Sigmoid colon (tissue), 7 donors: ENCODE data around the gene ANKAR. TPM values are rescaled to one million over a fixed set of nuclear protein-coding genes. Genes with fewer than 3 reads are reported as not detected.
"Not testable (repeated sequence)": the region's sequence is repeated elsewhere in the genome, so short reads cannot be mapped to it uniquely, and the experiment has no call there.

Experiments used
- DNase-seq: peaks from one replicate; pipeline ENCODE4 v3.0.0-alpha.2; 2019
- H3K27ac ChIP-seq, 4 donors: fragments of 200-600 bp; sonication (generic); one replicate each; pipeline ENCODE4 v1.5.1; 2016 to 2019; ENCODE audit warnings: mild to moderate bottlenecking in 1 of 4
- H3K27me3 ChIP-seq, 3 donors: fragments of 200-600 bp; sonication (generic); one replicate each; pipeline ENCODE4 v1.5.1; 2019; ENCODE audit warnings: mild to moderate bottlenecking in 1 of 3
- H3K36me3 ChIP-seq, 4 donors: fragments of 200-600 bp; sonication (generic); one replicate each; pipeline ENCODE4 v1.5.1; 2016 to 2019
- H3K4me1 ChIP-seq, 4 donors: fragments of 200-600 bp; sonication (generic); one replicate each; pipeline ENCODE4 v1.5.1; 2017 to 2019
- H3K4me3 ChIP-seq, 4 donors: fragments of 200-600 bp; sonication (generic); one replicate each; pipeline ENCODE4 v1.5.1; 2017 to 2019; ENCODE audit warnings: mild to moderate bottlenecking in 2 of 4, moderate library complexity in 1 of 4
- H3K9me3 ChIP-seq, 4 donors: fragments of 200-600 bp in 3 of 4; sonication (generic) in 3 of 4; one replicate each; pipeline versions ENCODE4 v1.5.1 to v1.6.1; 2013 to 2019
- EP300 ChIP-seq, 4 donors: sonication (generic); formaldehyde crosslinking; IDR thresholded peaks; one replicate each; pipeline ENCODE4 v1.6.1; 2017; ENCODE audit warnings: antibody characterized with exemption in 4 of 4
- POLR2A ChIP-seq, 2 donors: fragments of 450-650 bp; IDR thresholded peaks; one replicate each; pipeline ENCODE4 v1.6.1; 2016; ENCODE audit warnings: antibody characterized with exemption in 2 of 2, mild to moderate bottlenecking in 2 of 2, moderate library complexity in 2 of 2
- POLR2AphosphoS5 ChIP-seq, 4 donors: sonication (generic); formaldehyde crosslinking; IDR thresholded peaks; one replicate each; pipeline ENCODE4 v1.6.1; 2017; ENCODE audit warnings: antibody characterized with exemption in 4 of 4
- WGBS, 2 donors: extraction: QIAGEN DNeasy Blood & Tissue Kit; methylation state at CpG; one replicate each; pipeline ENCODE4 v1.1.7; 2013; 5-methylcytosine and 5-hydroxymethylcytosine counted together
- intact Hi-C: fragments of 100-400 bp; cut with DNase I; formaldehyde crosslinking; loops from one replicate; pipeline ENCODE4 v1.15.1; 2023
- polyA plus RNA-seq, 3 donors: library from polyadenylated mRNA; stranded (reverse); fragments of 200-250 nt; gene quantifications; one replicate each; pipeline ENCODE4 v1.2.3, GENCODE V29; 2013
- total RNA-seq, 4 donors: library from RNA; depleted of rRNA; stranded (reverse); fragments of >200 nt; gene quantifications; one replicate each; pipeline ENCODE4 v1.1.0, GENCODE V29; 2016
- TF ChIP-seq, protein P1 (sequence below), 4 experiments: fragments of 450-650 bp in 3 of 4; fragments of 200-600 bp in 1 of 4; IDR thresholded peaks; one replicate each; pipeline ENCODE4 v1.5.1; 2016 to 2019; ENCODE audit warnings: antibody characterized with exemption in 4 of 4, mild to moderate bottlenecking in 3 of 4, moderate library complexity in 2 of 4
- donor health status: healthy with polysubstance abuse.
- donor health status: Bipolar disorder and iron deficiency.
- donor health status: healthy.

The ANKAR gene
- total and polyA plus RNA-seq, 7 donors: 2.1 to 27.7 (median 11.9) TPM

DNA sequence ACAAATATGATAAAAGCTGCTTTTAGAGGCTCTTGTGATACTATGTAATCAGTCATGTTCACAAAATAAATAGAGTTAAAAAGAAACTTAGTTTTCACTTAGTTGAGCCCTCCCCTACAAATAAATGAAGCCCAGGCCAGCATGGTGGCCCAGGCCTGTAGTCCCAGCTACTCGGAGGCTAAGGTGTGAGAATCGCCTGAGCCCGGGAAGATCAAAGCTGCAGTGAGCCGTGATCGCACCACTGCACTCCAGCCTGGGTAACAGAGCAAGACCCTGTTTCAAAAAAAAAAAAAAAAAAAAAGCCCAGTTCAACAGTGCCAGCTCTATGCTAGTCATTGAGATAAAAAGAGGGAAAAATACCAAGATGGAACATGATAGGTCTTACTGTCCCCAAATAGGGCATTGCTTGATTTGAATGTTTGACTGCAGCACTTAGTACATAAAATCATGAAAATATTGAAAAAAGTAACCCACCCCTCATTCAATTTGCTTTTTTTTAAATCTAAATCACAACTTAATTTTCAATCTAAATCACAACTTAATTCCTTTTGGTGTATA, 11.7 kb upstream of the ANKAR start:
- WGBS, 2 donors: 67 to 87% methylated on average over 5 of the region's 5 CpGs
- no peaks in the 10 kb centered on the region for H3K27me3 ChIP-seq
- intact Hi-C loops: loop anchor here (5.0 kb wide), 1 partner anchor 120 kb away; the partner anchor contains the start of genes ORMDL1 and PMS1
- peaks cover 5 to 25% (median 7%) of the 10 kb centered on the region in 4 donors for H3K36me3 ChIP-seq
- peak overlapping the region in 2 of 4 donors; percentile 85 to 88 for H3K27ac ChIP-seq
- no peak for DNase-seq
- no peak for TF ChIP-seq EP300 (IDR thresholded peaks at IDR 0.05)
- peak overlapping the region; percentile 64 to 86 (median 72) for H3K4me3 ChIP-seq
- no peaks in the 10 kb centered on the region for H3K9me3 ChIP-seq
- H3K4me1 ChIP-seq: peaks cover 0 to 33% (median 25%) of the 10 kb centered on the region in 4 donors

DNA sequence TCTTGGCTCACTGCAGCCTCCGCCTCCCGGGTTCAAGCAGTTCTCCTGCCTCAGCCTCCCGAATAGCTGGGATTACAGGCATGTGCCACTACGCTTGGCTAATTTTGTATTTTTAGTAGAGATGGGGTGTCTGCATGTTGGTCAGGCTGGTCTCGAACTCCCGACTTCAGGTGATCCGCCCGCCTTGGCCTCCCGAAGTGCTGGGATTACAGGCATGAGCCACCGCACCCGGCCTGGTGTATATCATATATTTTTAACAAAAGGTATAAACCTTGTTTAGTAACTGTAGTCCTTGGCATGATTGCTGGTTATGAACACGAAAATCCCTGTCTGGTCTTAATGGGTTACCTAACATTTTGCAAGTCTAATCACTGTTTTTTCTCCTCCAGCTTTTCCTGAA, 11.2 kb upstream of the ANKAR start:
- DNase-seq, H3K27ac ChIP-seq, H3K27me3 ChIP-seq, H3K4me3 ChIP-seq, H3K9me3 ChIP-seq: not testable (repeated sequence)
- peaks cover 11 to 30% (median 13%) of the 10 kb centered on the region in 4 donors for H3K36me3 ChIP-seq
- peaks cover 0 to 33% (median 25%) of the 10 kb centered on the region in 4 donors for H3K4me1 ChIP-seq
- intact Hi-C loops: loop anchor here (5.0 kb wide), 1 partner anchor 119 kb away; the partner anchor contains the start of genes ORMDL1 and PMS1
- WGBS, 2 donors: 96 to 97% methylated on average over 12 of the region's 12 CpGs

DNA sequence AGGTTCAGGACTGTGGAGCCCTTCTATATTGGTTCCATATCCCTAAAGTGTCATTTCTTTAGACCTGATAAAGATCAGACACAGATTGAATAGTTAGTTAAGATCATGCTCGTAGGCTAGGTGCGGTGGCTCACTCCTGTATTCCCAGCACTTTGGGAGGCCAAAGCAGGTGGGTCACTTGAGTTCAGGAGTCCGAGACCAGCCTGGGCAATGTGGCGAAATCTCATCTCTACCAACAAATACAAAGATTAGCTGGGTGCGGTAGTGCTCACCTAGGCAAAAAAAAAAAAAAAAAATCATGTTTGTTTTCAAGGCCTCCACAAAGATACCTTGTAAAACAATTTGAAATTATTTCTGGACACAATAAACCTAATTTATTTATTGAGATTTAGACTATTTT, 4.6 kb upstream of the ANKAR start:
- intact Hi-C loops: no loop called here
- no peak overlapping the region for H3K4me3 ChIP-seq

DNA sequence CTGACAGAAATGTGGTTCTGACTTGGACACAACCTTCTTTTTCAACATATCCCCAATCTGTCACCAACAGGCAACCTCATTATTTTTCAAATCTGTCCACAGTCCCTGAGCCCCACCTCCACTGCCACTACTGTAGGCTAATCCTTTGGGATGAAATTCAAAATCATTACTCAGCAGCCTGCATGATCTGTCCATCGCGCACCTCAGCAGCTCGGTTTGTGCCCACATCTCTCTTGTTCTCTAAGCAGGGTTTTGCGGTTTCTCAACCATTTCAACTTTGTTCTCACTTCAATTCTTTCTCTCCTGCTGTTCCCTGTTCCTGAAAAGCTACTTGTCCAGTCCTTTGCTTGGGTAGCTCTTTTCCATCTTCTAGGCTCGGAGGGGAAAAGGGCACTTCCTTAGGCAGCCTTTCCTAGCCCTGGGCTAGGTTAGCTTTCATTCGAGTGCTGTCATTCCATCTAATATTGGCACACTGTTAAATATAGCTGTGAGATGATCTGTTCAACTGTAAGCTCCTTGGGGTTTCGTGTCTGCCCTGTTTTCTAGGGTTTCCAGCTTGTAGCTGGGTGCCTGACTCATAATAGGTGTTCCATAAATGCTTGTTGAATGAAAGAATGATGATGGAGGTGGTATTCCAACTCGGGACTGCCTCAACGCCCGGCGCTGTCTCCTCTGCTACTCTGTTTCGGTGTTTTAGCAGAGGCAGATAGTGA, 653 bp upstream of the ANKAR start:
- peak overlapping the region; percentile 53 to 70 (median 61) for H3K4me3 ChIP-seq
- H3K27ac ChIP-seq: peak overlapping the region; percentile 85 to 98 (median 94)
- peaks cover 0 to 26% (median 14%) of the 10 kb centered on the region in 4 donors for H3K4me1 ChIP-seq
- no peak for DNase-seq
- intact Hi-C loops: loop anchor here (1.0 to 2.0 kb wide), 2 partner anchors 13 to 25 kb away; partner anchors contain the start of gene ASNSD1
- H3K9me3 ChIP-seq: no peaks in the 10 kb centered on the region
- TF ChIP-seq POLR2AphosphoS5 (IDR thresholded peaks at IDR 0.05): no peak
- no peak for TF ChIP-seq EP300 (IDR thresholded peaks at IDR 0.05)
- no peak for TF ChIP-seq POLR2A (IDR thresholded peaks at IDR 0.05)
- TF ChIP-seq, protein P1, sequence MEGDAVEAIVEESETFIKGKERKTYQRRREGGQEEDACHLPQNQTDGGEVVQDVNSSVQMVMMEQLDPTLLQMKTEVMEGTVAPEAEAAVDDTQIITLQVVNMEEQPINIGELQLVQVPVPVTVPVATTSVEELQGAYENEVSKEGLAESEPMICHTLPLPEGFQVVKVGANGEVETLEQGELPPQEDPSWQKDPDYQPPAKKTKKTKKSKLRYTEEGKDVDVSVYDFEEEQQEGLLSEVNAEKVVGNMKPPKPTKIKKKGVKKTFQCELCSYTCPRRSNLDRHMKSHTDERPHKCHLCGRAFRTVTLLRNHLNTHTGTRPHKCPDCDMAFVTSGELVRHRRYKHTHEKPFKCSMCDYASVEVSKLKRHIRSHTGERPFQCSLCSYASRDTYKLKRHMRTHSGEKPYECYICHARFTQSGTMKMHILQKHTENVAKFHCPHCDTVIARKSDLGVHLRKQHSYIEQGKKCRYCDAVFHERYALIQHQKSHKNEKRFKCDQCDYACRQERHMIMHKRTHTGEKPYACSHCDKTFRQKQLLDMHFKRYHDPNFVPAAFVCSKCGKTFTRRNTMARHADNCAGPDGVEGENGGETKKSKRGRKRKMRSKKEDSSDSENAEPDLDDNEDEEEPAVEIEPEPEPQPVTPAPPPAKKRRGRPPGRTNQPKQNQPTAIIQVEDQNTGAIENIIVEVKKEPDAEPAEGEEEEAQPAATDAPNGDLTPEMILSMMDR (IDR thresholded peaks at IDR 0.05): no peak
- H3K36me3 ChIP-seq: peaks cover 0 to 35% (median under 1%) of the 10 kb centered on the region in 4 donors
- H3K27me3 ChIP-seq: no peaks in the 10 kb centered on the region
- WGBS, 2 donors: 39 to 42% methylated on average over 12 of the region's 12 CpGs

More for the DNA sequence above, 4.6 kb upstream of the ANKAR start:
- Histone ChIP-seq H3K9me3 (no peaks in the 10 kb centered on the region), H3K36me3 (peaks cover 13 to 69% (median 16%) of the 10 kb centered on the region in 4 donors), H3K4me1 (peaks cover 0 to 10% (median 6%) of the 10 kb centered on the region in 4 donors), H3K27me3 (no peaks in the 10 kb centered on the region), H3K27ac (no peak overlapping the region)
- TF ChIP-seq POLR2AphosphoS5 (IDR thresholded peaks at IDR 0.05) (no peak), EP300 (IDR thresholded peaks at IDR 0.05) (no peak), POLR2A (IDR thresholded peaks at IDR 0.05) (no peak)
- TF ChIP-seq, protein P1 (IDR thresholded peaks at IDR 0.05): no peak
- DNase-seq: no peak
- 97 to 99% methylated on average over 5 of the region's 5 CpGs for WGBS, 2 donors

DNA sequence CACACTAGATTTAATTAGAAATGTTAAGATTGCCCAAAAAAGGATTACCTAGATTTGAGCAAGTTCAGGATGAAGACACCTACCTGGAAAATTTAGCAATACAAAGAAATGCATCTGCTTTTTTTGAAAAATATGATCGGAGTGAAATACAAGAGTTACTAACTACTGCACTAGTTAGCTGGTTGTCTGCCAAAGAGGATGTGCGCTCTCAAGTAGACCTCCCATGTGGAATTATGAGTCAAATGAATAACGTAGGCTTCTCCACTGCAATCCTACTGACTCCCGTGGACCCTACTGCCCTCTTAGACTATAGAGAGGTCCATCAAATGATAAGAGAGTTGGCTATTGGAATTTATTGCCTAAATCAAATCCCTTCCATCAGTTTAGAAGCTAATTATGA, 2.0 kb downstream of the ANKAR start:
- H3K27me3 ChIP-seq: no peaks in the 10 kb centered on the region
- intact Hi-C loops: no loop called here
- H3K27ac ChIP-seq: no peak overlapping the region
- 86 to 88% methylated on average over 4 of the region's 4 CpGs for WGBS, 2 donors
- H3K4me1 ChIP-seq: peaks cover 0 to 31% (median 14%) of the 10 kb centered on the region in 4 donors
- H3K4me3 ChIP-seq: no peak overlapping the region
- DNase-seq: no peak
- no peak for TF ChIP-seq EP300 (IDR thresholded peaks at IDR 0.05)
- no peaks in the 10 kb centered on the region for H3K9me3 ChIP-seq
- peaks cover 0 to 9% (median 0%) of the 10 kb centered on the region in 4 donors for H3K36me3 ChIP-seq

DNA sequence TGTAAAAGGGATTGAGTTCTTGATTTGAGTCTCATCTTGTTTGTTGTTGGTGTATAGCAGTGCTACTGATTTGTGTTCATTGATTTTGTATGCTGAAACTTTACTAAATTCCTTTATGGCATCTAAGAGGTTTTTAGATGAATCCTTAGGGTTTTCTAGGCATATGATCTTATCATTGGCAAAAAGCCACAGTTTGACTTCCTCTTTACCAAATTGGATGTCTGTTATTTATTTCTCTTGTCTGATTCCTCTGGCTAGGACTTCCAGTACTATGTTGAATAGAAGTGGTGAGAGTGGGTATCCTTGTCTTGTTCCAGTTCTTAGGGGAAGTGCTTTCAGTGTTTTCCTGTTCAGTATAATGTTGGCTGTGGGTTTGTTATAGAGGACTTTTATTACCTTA, 4.8 kb downstream of the ANKAR start:
- no peak overlapping the region for H3K4me3 ChIP-seq
- intact Hi-C loops: no loop called here
- TF ChIP-seq POLR2A (IDR thresholded peaks at IDR 0.05): no peak
- no peak for TF ChIP-seq POLR2AphosphoS5 (IDR thresholded peaks at IDR 0.05)
- TF ChIP-seq, protein P1 (IDR thresholded peaks at IDR 0.05): no peak
- TF ChIP-seq EP300 (IDR thresholded peaks at IDR 0.05): no peak
- H3K4me1 ChIP-seq: peaks cover 0 to 28% (median 11%) of the 10 kb centered on the region in 4 donors
- H3K27me3 ChIP-seq: no peaks in the 10 kb centered on the region
- H3K36me3 ChIP-seq: no peaks in the 10 kb centered on the region
- H3K27ac ChIP-seq: no peak overlapping the region
- DNase-seq: no peak
- H3K9me3 ChIP-seq: no peaks in the 10 kb centered on the region
